ENCODE results near the gene FRK.
"Not testable (repeated sequence)": the region's sequence is repeated elsewhere in the genome, so short reads cannot be mapped to it uniquely, and the experiment has no call there.

Gene FRK, protein sequence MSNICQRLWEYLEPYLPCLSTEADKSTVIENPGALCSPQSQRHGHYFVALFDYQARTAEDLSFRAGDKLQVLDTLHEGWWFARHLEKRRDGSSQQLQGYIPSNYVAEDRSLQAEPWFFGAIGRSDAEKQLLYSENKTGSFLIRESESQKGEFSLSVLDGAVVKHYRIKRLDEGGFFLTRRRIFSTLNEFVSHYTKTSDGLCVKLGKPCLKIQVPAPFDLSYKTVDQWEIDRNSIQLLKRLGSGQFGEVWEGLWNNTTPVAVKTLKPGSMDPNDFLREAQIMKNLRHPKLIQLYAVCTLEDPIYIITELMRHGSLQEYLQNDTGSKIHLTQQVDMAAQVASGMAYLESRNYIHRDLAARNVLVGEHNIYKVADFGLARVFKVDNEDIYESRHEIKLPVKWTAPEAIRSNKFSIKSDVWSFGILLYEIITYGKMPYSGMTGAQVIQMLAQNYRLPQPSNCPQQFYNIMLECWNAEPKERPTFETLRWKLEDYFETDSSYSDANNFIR

DNA sequence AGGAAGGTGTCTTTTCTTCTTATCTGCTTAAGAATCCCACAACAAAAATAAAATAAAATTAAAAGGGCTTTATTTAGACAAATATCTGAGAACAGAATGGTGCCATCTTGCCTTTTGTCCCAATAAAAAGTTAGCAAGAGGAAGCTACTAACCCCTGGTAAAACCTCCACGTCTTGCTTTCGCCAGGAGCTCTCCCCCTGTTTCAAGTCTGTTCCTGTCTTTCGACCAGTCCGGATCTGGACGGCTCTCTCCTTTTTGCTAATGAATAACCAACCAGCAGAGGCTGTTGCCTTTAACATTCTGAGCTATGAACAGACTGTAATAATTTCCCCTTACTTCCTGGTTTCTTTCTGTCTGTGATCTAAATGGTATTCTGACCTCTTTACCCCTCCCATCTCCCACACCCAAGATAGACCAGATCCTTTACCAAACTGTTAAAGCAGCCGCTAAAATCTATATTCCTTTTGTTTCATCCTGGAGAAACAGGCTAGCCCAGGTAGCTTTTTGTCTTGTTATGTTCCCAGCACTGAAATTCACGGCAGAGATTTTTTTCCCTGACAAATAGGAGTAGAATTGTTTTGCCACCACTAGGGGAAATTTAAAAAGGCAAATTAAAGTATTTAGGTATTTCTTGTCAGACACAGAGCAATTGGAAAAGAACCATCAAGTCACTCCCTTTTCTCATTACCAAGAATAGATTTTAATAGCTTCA is at the start of gene FRK:
Gene FRK (minus strand): TSS at position 320 of the 712 bp plus-strand sequence. CDS start 580 bp downstream, outside the sequence.
- DNase-seq, result no peak

- DNase-seq, result no peak
Measured at GRCh38 chr6:116108836-116109235, 48.1 kb upstream of the FRK start.

GRCh38 chr6:116106146-116106545 is 45.5 kb upstream of the FRK start:
- no peak for DNase-seq

DNA sequence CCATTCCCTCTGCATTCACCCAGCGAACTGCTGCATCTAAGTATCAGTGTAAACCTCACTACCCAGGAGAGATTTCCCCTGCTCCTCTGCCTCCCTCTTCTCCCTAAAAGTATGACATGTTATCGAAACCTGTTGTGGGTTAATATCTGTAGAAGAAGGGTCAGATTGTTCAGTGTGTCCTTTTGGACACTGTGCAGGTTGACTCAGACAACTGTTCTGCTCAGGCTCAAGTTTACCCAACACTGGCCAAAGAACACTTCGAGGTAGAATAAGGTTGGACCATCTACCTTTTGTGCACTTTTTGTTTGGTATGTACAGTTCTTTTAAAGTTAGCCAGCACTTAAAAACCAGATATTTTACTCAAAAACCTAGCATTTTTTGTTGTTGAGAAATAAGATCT is 44.6 kb upstream of the FRK start:
- no peak for DNase-seq

DNA sequence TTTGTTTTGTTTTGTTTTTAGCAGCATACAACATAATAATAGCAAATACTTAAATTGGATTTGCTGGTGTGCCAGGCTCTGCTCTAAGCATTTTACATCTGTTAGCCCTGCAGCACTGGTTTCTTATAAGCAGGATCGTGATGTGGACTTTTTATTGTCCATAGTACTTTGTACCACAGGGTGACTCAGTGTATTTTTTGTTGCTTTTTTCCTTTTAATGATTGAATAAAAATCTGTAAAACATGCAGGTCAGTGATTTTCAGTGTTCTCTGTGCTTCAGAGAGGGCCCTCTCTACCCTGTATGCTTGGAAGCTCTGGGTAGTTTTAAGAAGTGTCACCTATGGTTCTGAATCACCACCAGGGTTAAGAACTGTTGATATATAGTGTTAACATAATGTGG is 43.9 kb upstream of the FRK start:
- no peak for DNase-seq

DNA sequence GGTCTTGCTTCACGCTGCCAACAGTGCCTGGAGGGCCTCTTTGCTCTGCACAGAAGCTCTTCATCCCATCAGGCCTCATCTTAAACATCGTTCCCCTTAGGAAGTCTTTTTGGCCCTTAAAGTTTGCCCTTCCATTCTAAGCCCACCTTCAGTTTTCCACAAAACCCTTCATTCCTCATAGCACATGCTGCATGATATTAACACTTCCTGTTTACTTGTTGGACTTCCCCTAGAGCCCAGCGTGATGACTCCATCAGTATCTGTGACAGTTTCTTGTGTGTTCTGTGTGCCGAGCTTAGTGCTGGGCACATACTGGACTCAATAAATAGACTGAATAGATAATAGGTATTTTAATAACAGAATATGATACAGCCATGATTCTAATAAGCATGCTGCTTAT is 42.2 kb upstream of the FRK start:
- DNase-seq, result no peak

DNA sequence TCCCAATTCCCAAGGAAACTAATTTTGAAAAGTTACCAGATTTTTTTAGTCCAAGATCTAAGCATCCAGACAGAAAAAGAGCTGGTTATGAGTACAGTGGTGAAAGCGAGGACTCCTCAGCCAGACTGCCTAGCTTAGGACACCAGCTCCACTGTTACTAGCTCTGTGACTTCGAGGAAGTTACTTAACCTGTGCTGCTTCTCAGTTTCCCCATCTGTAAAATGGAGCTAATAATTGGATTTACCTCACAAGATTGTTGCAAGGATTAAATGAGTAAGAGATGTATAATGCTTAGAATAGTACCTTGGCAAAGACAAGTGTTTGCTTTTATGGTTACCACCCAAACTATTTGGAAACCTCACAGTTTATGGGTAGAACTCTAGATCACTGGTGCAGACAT is 41.1 kb upstream of the FRK start:
- no peak for DNase-seq

- DNase-seq, result peak; percentile 73
Measured at GRCh38 chr6:116101302-116101718, 40.6 kb upstream of the FRK start.

DNA sequence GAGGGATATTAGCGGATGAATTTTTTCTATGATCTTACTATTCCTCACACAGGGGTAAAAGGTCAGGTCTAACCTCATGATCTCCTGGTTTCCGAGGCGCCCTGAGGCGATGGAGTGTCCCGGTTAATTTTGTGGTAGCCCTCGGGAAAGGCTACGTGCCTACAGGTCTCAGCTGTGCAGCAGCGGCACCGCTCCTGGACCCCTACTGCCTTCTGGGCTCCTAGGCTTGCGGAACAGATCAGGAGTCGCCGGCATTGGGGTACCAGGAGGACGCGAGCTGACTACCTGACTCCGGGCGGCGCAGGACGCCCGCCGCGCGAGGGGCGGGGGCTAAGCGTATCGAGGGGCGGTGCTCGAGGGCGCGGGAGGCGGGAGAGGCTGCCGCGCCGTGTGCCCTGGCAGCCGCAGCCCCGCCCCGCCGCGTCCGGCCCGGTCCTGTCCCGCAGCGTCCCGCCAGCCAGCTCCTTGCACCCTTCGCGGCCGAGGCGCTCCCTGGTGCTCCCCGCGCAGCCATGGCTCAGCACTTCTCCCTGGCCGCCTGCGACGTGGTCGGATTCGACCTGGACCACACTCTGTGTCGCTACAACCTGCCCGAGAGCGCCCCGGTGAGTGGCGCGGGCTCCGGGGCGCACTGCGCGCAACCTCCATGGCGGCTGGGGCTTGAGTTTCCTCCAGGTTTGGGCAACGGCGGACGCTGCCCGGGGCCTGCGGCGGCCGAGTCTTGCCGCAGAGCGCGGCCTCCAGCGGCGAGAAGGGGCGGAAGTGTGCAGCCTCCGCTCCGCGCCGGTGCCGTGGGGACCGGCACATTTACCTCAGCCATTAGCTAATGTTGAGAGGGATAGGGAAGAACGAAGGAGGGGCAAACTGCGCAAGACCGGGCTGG is 40.0 kb upstream of the FRK start, which contains the start of gene NT5DC1:
Gene NT5DC1 (plus strand): TSS at position 435 of the 883 bp plus-strand sequence. CDS start 78 bp downstream, at position 513.
- DNase-seq, result peak; percentile 88

GRCh38 chr6:116099036-116099435 is 38.3 kb upstream of the FRK start:
- no peak for DNase-seq

GRCh38 chr6:116096979-116097816 is 36.5 kb upstream of the FRK start:
- DNase-seq, result no peak

DNA sequence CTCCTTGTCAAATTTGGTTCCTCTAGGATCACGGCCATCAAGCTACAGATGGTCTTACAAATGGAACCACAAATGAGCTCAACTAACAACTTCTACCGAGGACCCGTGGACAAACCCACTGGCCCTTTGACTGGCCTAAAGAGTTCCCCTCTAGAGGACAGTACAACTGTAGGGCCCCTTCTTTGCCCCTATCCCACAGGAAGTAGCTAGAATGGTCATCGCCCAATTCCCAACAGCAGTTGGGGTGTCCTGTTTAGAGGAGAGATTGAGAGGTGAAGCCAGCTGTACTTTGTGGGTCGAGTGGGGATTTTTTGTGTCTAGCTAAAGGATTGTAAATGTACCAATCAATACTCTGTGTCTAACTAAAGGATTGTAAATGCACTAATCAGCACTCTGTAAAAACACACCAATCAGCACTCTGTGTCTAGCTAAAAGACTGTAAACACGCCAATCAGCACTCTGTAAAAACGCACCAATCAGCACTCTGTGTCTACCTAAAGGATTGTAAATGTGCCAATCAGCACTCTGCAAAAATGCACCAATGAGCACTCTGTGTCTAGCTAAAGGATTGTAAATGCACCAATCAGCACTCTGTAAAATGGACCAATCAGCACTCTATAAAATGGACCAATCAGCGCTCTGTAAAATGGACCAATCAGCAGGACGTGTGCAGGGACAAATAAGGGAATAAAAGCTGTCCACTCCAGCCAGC is 35.5 kb upstream of the FRK start:
- not testable (repeated sequence) for DNase-seq

GRCh38 chr6:116094041-116094440 is 33.4 kb upstream of the FRK start:
- DNase-seq, result no peak

GRCh38 chr6:116090251-116090650 is 29.6 kb upstream of the FRK start:
- DNase-seq, result no peak

GRCh38 chr6:116088946-116089345 is 28.3 kb upstream of the FRK start:
- no peak for DNase-seq

- no peak for DNase-seq
Measured at GRCh38 chr6:116087437-116088027, 26.8 kb upstream of the FRK start.

DNA sequence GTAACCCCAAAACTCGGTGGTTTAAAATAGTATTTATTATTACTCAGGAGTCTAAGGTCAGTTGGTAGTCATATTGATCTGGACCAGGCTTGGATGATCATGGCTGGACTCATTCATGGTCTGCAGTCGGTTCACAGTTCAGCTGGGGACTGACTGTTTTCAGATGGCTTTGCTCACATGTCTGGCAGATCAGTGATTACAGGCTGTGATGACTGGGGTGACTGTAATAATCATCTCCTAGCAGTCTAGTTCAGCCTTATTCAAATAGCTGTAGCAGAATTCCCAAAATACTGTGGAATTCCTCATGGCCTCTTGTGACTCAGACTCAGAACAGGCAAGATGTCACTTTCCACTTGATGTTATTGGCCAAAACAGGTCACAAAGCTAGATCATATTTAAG is 23.6 kb upstream of the FRK start:
- no peak for DNase-seq

GRCh38 chr6:116083052-116083451 is 22.4 kb upstream of the FRK start:
- no peak for DNase-seq

- DNase-seq, result no peak
Measured at GRCh38 chr6:116078945-116079344, 18.3 kb upstream of the FRK start.

DNA sequence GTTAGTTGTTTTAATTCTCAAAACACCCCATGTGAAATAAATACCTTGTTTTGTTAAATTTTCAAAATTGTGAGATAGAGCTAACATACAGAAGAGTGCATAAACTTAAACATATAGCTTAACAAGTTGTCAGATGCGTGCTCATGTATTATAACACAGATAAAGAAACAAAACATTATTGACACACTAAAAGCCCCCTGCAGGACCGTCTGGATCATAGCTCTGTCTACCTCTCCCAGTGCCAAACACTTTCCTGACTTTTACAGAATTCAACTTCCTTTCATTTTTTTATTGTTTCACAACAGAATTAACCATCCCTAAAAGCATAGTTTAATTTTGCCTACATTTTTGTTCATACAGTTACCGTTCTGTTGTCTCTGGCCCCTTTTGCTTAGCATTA is 17.8 kb upstream of the FRK start:
- no peak for DNase-seq
